MM.1S (cell line): Measurements from ENCODE around the gene NARF.

Source experiments
- EZH2phosphoT487 ChIP-seq: fragments of 300-600 bp; sonication (generic); IDR thresholded peaks from 2 replicates; pipeline ENCODE4 v1.6.1; 2018; ENCODE audit warnings: antibody characterized with exemption, low read length
- TF ChIP-seq, protein P1 (sequence below): fragments of 300-600 bp; sonication (generic); IDR thresholded peaks from 2 replicates; pipeline ENCODE4 v1.5.1; 2016; ENCODE audit warnings: antibody characterized with exemption, low read length, mixed read lengths

DNA sequence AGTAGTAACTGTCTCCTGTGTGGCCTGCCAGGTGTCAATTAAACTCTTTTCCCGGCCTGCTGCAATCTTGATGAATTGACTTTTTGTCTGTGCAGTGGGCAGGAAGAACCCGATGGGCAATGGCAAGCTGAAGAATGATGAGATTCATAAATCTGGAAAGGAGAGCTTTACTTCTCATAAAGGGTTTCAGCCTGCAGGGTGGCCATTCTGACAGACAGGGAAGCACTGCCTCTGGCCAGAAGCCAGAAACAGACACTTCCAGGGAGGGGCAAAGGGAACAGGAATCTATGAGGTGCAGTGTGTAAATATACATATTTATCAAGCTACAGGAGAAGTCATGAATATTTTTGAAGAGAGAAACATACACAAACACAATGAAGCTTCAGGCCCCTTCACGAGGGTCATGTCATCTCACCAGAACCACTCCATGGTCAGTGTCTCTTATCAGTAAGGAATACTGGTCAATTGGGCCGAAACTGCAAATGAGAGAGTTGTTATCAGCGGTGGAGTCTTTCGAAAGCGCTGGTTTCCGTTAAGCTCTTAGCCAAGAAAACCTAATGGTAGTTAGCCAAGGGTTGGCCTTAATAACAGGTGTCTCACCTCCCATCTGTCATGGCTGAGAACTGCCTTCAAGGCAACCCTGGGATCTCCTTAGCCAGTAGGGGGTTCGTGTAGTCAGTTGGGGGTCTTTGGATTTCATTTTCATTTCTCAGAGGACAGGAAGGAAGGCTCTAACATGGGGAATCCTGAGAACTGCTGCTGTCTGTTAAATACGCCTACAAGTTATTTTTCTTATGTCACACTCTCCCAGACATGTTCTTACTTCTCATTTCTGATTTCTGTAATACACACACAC is 1.2 kb upstream of the NARF start:
- TF ChIP-seq EZH2phosphoT487 = no peak
- TF ChIP-seq, protein P1, sequence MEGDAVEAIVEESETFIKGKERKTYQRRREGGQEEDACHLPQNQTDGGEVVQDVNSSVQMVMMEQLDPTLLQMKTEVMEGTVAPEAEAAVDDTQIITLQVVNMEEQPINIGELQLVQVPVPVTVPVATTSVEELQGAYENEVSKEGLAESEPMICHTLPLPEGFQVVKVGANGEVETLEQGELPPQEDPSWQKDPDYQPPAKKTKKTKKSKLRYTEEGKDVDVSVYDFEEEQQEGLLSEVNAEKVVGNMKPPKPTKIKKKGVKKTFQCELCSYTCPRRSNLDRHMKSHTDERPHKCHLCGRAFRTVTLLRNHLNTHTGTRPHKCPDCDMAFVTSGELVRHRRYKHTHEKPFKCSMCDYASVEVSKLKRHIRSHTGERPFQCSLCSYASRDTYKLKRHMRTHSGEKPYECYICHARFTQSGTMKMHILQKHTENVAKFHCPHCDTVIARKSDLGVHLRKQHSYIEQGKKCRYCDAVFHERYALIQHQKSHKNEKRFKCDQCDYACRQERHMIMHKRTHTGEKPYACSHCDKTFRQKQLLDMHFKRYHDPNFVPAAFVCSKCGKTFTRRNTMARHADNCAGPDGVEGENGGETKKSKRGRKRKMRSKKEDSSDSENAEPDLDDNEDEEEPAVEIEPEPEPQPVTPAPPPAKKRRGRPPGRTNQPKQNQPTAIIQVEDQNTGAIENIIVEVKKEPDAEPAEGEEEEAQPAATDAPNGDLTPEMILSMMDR = no peak
